AG09319 (cell line): ENCODE measurements around the gene ISCU.
A peak's percentile ranks its signal among the peaks of the same experiment; 100 is the strongest.

Experiments
- DNase-seq: peaks from one replicate; pipeline ENCODE4 v3.0.0-alpha.2; 2010; ENCODE audit warnings: low read depth; ENCODE audit errors: extremely low read depth
- TF ChIP-seq, protein P1 (sequence below): IDR thresholded peaks from 2 replicates; pipeline ENCODE4 v1.5.1; 2011; ENCODE audit warnings: low read depth, mild to moderate bottlenecking, inconsistent platforms, low read length, moderate library complexity

The ISCU gene

DNA sequence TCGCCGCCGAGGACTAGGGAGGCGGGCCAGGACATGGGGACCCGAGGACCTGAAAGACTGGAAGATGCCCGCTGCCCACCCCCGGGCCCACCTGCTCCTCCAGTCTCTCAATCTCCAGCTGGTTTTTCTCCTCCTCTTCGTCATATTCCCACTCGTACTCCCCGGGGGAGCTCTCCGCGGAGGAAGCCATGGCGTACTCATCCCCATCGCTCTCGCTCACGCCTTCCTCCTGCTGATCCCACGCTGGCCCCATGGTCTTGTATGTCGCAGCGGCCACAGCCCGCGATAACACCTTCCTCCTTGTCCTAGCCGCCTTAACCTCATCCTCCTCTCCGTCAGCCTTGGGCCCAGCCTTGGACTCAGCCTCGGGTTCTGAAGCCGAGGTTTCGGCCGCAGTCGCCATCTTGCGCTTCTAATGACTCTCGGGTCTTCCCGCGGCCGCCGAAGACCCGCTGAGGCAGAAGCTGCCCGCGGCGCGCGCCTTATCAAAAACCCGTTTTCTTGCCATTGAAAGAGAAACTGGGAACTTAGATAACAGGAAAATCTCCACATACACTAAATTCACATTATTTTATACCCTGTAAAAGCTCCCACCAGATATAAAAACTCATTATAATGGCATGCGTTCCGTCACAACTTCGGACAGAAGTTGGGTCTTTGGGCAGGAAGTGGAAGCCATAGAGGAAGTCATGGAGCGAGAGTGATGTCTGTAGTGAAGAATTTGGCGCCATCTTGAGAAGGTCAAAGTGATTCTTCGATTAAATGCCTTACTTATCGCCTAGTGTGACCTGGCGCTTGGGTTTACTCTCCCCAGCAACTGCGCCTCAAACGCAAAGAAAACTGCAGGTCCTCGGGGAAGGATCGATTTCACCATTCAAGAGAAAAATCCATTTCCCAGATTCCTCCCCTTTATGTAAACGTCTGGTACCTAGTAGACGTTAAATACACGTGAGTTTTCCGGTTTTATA lies 1.4 kb upstream of the ISCU start, which contains the start of gene SART3:
SART3 (minus strand) TSS at position 422 of the 968 bp plus-strand sequence; CDS start at position 403, 19 bp downstream.
- TF ChIP-seq, protein P1, sequence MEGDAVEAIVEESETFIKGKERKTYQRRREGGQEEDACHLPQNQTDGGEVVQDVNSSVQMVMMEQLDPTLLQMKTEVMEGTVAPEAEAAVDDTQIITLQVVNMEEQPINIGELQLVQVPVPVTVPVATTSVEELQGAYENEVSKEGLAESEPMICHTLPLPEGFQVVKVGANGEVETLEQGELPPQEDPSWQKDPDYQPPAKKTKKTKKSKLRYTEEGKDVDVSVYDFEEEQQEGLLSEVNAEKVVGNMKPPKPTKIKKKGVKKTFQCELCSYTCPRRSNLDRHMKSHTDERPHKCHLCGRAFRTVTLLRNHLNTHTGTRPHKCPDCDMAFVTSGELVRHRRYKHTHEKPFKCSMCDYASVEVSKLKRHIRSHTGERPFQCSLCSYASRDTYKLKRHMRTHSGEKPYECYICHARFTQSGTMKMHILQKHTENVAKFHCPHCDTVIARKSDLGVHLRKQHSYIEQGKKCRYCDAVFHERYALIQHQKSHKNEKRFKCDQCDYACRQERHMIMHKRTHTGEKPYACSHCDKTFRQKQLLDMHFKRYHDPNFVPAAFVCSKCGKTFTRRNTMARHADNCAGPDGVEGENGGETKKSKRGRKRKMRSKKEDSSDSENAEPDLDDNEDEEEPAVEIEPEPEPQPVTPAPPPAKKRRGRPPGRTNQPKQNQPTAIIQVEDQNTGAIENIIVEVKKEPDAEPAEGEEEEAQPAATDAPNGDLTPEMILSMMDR: no peak
- DNase-seq: peak; percentile 58

DNA sequence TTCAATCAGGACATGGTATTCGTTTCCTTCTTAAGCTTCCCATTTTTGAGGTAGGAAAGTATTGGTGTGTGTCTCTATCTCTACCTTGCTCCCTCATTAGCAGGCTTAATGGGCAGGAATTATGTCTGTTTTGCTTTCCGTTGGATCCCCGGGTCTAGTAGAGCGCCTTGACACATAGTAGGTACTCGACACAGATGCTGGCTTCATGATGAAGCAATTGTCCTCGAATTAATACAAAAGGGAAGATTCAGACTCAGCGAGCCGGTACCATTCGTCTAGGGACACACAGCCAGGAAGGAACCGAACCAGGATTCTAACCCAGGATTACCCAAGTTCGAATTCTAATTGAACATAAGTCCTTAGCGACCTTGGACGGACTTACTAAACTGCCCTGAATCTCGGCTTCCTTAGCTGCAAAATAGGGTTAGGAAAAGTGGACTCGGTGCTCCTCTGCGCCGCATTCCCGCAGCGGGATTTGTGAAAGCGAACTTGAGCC lies 496 bp upstream of the ISCU start:
- TF ChIP-seq, protein P1: no peak

DNA sequence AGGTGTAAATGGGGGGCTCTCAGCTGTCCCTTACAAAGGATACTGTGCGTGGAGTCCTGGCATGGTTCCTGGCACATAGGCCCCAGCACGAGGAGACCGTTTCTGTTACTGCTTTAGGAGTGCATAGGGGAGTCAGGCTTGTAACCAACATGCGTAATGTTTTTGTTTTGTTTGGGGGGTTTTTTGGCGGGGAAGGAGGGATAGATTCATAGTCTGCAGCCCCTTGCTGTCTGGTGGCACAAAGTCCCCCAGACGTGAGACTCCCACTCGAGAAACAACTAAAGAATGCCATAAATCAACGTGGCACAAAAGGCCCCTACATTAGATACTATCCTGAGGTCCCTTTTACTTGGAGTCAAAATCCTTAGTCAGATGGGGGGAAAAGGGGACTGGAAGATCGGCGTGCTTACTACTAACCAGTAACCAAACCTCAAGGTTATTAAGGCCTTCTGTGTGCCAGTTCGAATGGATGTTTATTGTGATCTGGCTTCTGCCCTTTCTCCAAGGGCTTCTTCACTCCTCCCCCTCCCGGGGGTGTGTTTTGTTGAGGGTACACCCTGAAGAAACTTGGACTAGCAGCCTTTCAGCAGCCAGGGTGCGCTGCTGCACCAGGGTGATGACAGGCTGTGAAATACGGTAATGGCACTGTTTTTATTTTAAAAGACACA lies 874 bp downstream of the ISCU start:
- DNase-seq: peak; percentile 82
- TF ChIP-seq, protein P1: peak; percentile 95

More for the DNA sequence above, 496 bp upstream of the ISCU start:
- no peak for DNase-seq

DNA sequence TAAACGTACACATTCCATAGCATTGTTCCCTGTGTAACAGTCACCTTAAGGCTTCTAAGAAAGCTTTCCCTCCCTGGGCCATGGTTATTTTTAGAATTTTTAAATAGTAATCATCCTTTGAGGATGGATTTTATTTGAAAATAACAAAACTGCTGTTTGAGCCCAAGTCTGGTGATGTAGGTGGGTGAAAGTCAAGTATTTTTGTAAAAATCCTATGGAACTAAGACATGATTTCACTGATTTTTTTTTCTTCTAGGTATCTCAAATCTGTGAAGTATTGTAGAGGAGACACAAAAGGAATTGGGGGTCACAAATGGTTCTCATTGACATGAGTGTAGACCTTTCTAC lies 1.4 kb downstream of the ISCU start:
- no peak for DNase-seq
- TF ChIP-seq, protein P1: no peak

DNA sequence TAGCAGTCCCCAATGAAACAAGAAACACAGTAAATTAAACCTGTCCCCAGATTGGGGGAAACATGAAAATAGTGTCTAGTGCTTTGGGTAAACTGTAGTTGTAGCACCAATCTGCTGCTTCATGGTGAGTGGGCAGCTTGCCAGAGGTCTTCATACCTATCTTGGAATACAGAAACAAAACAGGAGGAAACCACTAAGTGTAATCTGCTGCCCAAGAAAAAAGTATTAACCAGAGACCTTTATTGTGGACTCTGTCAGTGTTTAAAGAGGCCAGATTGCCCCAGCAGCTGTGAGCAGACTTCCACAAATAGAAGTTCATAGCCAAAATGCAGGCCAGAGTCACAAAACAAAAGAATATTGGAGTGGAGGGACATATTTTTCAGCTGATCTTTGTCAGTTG lies 2.3 kb downstream of the ISCU start:
- TF ChIP-seq, protein P1: no peak
- no peak for DNase-seq

DNA sequence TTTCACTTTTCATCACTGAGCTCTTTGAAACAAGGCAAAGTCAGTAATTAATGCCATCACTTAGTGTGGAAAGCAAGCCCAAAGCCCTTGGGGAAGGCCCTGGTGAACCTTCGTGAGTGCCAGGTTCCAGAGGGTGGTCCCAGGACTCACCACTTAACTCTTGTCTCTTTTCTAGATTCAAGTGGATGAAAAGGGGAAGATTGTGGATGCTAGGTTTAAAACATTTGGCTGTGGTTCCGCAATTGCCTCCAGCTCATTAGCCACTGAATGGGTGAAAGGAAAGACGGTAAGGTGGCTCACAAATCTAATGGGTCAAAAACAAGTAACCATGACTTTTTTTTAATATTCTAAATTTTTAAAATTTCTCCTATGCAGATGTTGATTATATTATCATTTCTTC lies 2.8 kb downstream of the ISCU start:
- TF ChIP-seq, protein P1: no peak

DNA sequence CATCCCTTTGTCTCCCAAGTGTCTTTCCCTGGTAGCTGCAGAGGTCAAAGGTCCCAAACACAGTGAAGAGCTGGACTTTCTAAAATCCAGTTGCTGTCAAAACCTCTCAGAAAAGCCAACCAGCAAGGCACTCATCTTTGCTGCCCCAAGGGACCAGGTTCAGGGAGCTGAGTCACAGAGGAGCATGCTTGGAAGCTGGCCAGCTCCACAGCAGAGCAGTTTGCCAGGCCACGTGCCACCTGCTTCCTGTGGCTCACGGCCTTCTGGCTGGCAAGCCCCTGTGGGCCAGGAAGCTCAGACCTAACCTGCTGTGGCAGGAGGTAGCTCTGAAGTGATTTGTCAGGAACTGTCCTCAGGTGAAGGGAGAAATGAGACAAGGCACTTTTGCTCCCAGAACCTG lies 3.6 kb downstream of the ISCU start:
- TF ChIP-seq, protein P1: no peak
- DNase-seq: peak; percentile 40

More for the DNA sequence above, 2.8 kb downstream of the ISCU start:
- DNase-seq: no peak
